Stimulated activated naive CD8-positive, alpha-beta T cell treated with anti-CD3 and anti-CD28 coated beads, Interleukin-15, amount 100 ng/mL, for 72 hours (primary cell): ENCODE measurements around the gene C9orf153.
"Not testable (repeated sequence)": the region's sequence is repeated elsewhere in the genome, so short reads cannot be mapped to it uniquely, and the experiment has no call there.

ENCODE experiments used
- ATAC-seq: fragments of 150-1000 bp; cut with Tn5 transposase; 2 replicates; pipeline ENCODE4 v1.10.0; 2021; ENCODE audit warnings: mild to moderate bottlenecking, moderate library complexity
- DNase-seq, 2 donors: peaks; one replicate each; pipeline ENCODE4 v3.0.0; 2021 to 2022
- H3K27ac Mint-ChIP-seq, 2 donors: one replicate each; pipeline ENCODE4 v1.8.0; 2022; ENCODE audit warnings: mild to moderate bottlenecking in 2 of 2, mixed read lengths in 2 of 2, moderate library complexity in 2 of 2
- H3K27me3 Mint-ChIP-seq: one replicate; pipeline ENCODE4 v1.8.0; 2022; ENCODE audit warnings: mixed read lengths
- H3K4me1 Mint-ChIP-seq: one replicate; pipeline ENCODE4 v1.8.0; 2022; ENCODE audit warnings: mild to moderate bottlenecking, mixed read lengths
- H3K4me3 Mint-ChIP-seq, 2 donors: one replicate each; pipeline ENCODE4 v1.8.0; 2022; ENCODE audit warnings: mild to moderate bottlenecking in 2 of 2, mixed read lengths in 2 of 2, moderate library complexity in 1 of 2
- H3K9me3 Mint-ChIP-seq, 2 donors: one replicate each; pipeline ENCODE4 v1.8.0; 2022; ENCODE audit warnings: mixed read lengths in 2 of 2

C9orf153 gene

GRCh38 chr9:86259557-86259956, at the start of gene C9orf153:
Gene C9orf153, minus strand, starts transcription at chr9:86259657. Its CDS starts 30,054 bp downstream, at chr9:86229603.
- Mint-ChIP-seq H3K27ac (peak within 1 kb of the TSS in 1 of 2 donors; percentile 24), H3K4me1 (no peaks in the 10 kb centered on the region), H3K27me3 (no peaks in the 10 kb centered on the region), H3K4me3 (no peak within 1 kb of the TSS), H3K9me3 (no peaks in the 10 kb centered on the region)
- DNase-seq (no peak), ATAC-seq (no peak)

GRCh38 chr9:86308687-86309086, 49.2 kb upstream of the C9orf153 start:
- H3K9me3 Mint-ChIP-seq, result no peaks in the 10 kb centered on the region
- H3K4me1 Mint-ChIP-seq, result peaks cover 4% of the 10 kb centered on the region
- no peak overlapping the region for H3K27ac Mint-ChIP-seq
- DNase-seq (no peak), ATAC-seq (no peak)
- no peaks in the 10 kb centered on the region for H3K27me3 Mint-ChIP-seq
- H3K4me3 Mint-ChIP-seq, result no peak overlapping the region

- H3K4me3 Mint-ChIP-seq, result no peak overlapping the region
- H3K9me3 Mint-ChIP-seq, result no peaks in the 10 kb centered on the region
- ATAC-seq, result no peak
- DNase-seq, result no peak
- H3K4me1 Mint-ChIP-seq, result peaks cover 18% of the 10 kb centered on the region
- peak overlapping the region in 1 of 2 donors; percentile 40 for H3K27ac Mint-ChIP-seq
- H3K27me3 Mint-ChIP-seq, result no peaks in the 10 kb centered on the region
Observed at GRCh38 chr9:86304236-86304730, 44.8 kb upstream of the C9orf153 start.

- Mint-ChIP-seq H3K27me3 (no peaks in the 10 kb centered on the region), H3K9me3 (no peaks in the 10 kb centered on the region), H3K4me1 (peaks cover 24% of the 10 kb centered on the region), H3K27ac (peak overlapping the region in 1 of 2 donors; percentile 36), H3K4me3 (peak overlapping the region in 1 of 2 donors; percentile 35)
- DNase-seq (peak in 1 of 2 donors; percentile 17), ATAC-seq (peak; percentile 97)
Observed at GRCh38 chr9:86303316-86303975, 44.0 kb upstream of the C9orf153 start.

- H3K27me3 Mint-ChIP-seq, result no peaks in the 10 kb centered on the region
- H3K4me1 Mint-ChIP-seq, result peaks cover 24% of the 10 kb centered on the region
- H3K27ac Mint-ChIP-seq, result peak overlapping the region in 1 of 2 donors; percentile 50
- ATAC-seq (no peak), DNase-seq (no peak)
- no peaks in the 10 kb centered on the region for H3K9me3 Mint-ChIP-seq
- H3K4me3 Mint-ChIP-seq, result no peak overlapping the region
Observed at GRCh38 chr9:86301686-86302085, 42.2 kb upstream of the C9orf153 start.

- Mint-ChIP-seq H3K4me1 (peaks cover 24% of the 10 kb centered on the region), H3K27me3 (no peaks in the 10 kb centered on the region), H3K4me3 (no peak overlapping the region), H3K27ac (no peak overlapping the region), H3K9me3 (no peaks in the 10 kb centered on the region)
- ATAC-seq (no peak), DNase-seq (no peak)
Observed at GRCh38 chr9:86300701-86301100, 41.2 kb upstream of the C9orf153 start.

- Mint-ChIP-seq H3K27me3 (no peaks in the 10 kb centered on the region), H3K27ac (peak overlapping the region in 1 of 2 donors; percentile 44), H3K4me3 (no peak overlapping the region), H3K9me3 (no peaks in the 10 kb centered on the region), H3K4me1 (peaks cover 22% of the 10 kb centered on the region)
- no peak for ATAC-seq
- no peak for DNase-seq
Observed at GRCh38 chr9:86298873-86299272, 39.4 kb upstream of the C9orf153 start.

GRCh38 chr9:86290341-86290740, 30.9 kb upstream of the C9orf153 start:
- DNase-seq, H3K4me3 Mint-ChIP-seq, H3K27me3 Mint-ChIP-seq, H3K27ac Mint-ChIP-seq, ATAC-seq, H3K9me3 Mint-ChIP-seq: not testable (repeated sequence)
- peaks cover 16% of the 10 kb centered on the region for H3K4me1 Mint-ChIP-seq

- H3K27me3 Mint-ChIP-seq, result no peaks in the 10 kb centered on the region
- H3K27ac Mint-ChIP-seq, result peak overlapping the region in 1 of 2 donors; percentile 34
Observed at GRCh38 chr9:86288499-86289198, 29.2 kb upstream of the C9orf153 start.

GRCh38 chr9:86287013-86287412, 27.6 kb upstream of the C9orf153 start:
- DNase-seq (peak in 1 of 2 donors; percentile 13), ATAC-seq (no peak)
- Mint-ChIP-seq H3K4me3 (no peak overlapping the region), H3K9me3 (no peaks in the 10 kb centered on the region), H3K4me1 (peaks cover 36% of the 10 kb centered on the region), H3K27me3 (no peaks in the 10 kb centered on the region), H3K27ac (no peak overlapping the region)

More at GRCh38 chr9:86288499-86289198, 29.2 kb upstream of the C9orf153 start:
- DNase-seq, result no peak
- no peaks in the 10 kb centered on the region for H3K9me3 Mint-ChIP-seq
- ATAC-seq, result no peak
- no peak overlapping the region for H3K4me3 Mint-ChIP-seq
- peaks cover 28% of the 10 kb centered on the region for H3K4me1 Mint-ChIP-seq

GRCh38 chr9:86286278-86286677, 26.8 kb upstream of the C9orf153 start:
- H3K9me3 Mint-ChIP-seq, result no peaks in the 10 kb centered on the region
- no peak for DNase-seq
- no peaks in the 10 kb centered on the region for H3K27me3 Mint-ChIP-seq
- no peak for ATAC-seq
- no peak overlapping the region for H3K4me3 Mint-ChIP-seq
- H3K27ac Mint-ChIP-seq, result no peak overlapping the region
- H3K4me1 Mint-ChIP-seq, result peaks cover 38% of the 10 kb centered on the region

- H3K9me3 Mint-ChIP-seq, result no peaks in the 10 kb centered on the region
- H3K4me1 Mint-ChIP-seq, result peaks cover 48% of the 10 kb centered on the region
- no peaks in the 10 kb centered on the region for H3K27me3 Mint-ChIP-seq
- DNase-seq, result no peak
- H3K27ac Mint-ChIP-seq, result peak overlapping the region in 1 of 2 donors; percentile 34
- ATAC-seq, result no peak
- no peak overlapping the region for H3K4me3 Mint-ChIP-seq
Observed at GRCh38 chr9:86285261-86285660, 25.8 kb upstream of the C9orf153 start.

GRCh38 chr9:86282979-86283535, 23.6 kb upstream of the C9orf153 start:
- peak; percentile 48 for ATAC-seq
- peak overlapping the region; percentile 87 to 96 for H3K27ac Mint-ChIP-seq
- no peaks in the 10 kb centered on the region for H3K9me3 Mint-ChIP-seq
- H3K4me1 Mint-ChIP-seq, result peaks cover 63% of the 10 kb centered on the region
- H3K27me3 Mint-ChIP-seq, result no peaks in the 10 kb centered on the region
- no peak for DNase-seq
- H3K4me3 Mint-ChIP-seq, result peak overlapping the region; percentile 81 to 85

- ATAC-seq (peak; percentile 89), DNase-seq (peak; percentile 93 to 96)
- no peaks in the 10 kb centered on the region for H3K27me3 Mint-ChIP-seq
- H3K27ac Mint-ChIP-seq, result peak within 1 kb of the TSS; percentile 94 to 96
- no peaks in the 10 kb centered on the region for H3K9me3 Mint-ChIP-seq
- H3K4me1 Mint-ChIP-seq, result peaks cover 69% of the 10 kb centered on the region
- peak within 1 kb of the TSS; percentile 81 to 85 for H3K4me3 Mint-ChIP-seq
Observed at GRCh38 chr9:86282077-86282978, 22.9 kb upstream of the C9orf153 start, which contains the start of gene ISCA1. Gene ISCA1, minus strand, starts transcription at chr9:86282538. Its CDS starts 80 bp downstream, at chr9:86282458.

GRCh38 chr9:86281593-86282076, 22.2 kb upstream of the C9orf153 start:
- ATAC-seq (peak; percentile 29), DNase-seq (no peak)
- peak overlapping the region; percentile 94 to 96 for H3K27ac Mint-ChIP-seq
- no peaks in the 10 kb centered on the region for H3K9me3 Mint-ChIP-seq
- peak overlapping the region; percentile 81 to 85 for H3K4me3 Mint-ChIP-seq
- no peaks in the 10 kb centered on the region for H3K27me3 Mint-ChIP-seq
- peaks cover 68% of the 10 kb centered on the region for H3K4me1 Mint-ChIP-seq
